LNCaP clone FGC (cell line): ENCODE results near the gene DNAJB9.

Source experiments
- DNase-seq: peaks from one replicate; pipeline ENCODE4 v3.0.0-alpha.2; 2011; ENCODE audit warnings: low read depth
- H3K4me3 ChIP-seq: 2 replicates; pipeline ENCODE4 v1.5.1; 2011; ENCODE audit warnings: mild to moderate bottlenecking, low read depth, low read length, control low read depth
- TF ChIP-seq, protein P1 (sequence below): IDR thresholded peaks from 2 replicates; pipeline ENCODE4 v1.5.1; 2012; ENCODE audit warnings: mild to moderate bottlenecking; ENCODE audit not compliant: control insufficient read depth, insufficient read depth; ENCODE audit errors: extremely low read depth

The DNAJB9 gene

DNA sequence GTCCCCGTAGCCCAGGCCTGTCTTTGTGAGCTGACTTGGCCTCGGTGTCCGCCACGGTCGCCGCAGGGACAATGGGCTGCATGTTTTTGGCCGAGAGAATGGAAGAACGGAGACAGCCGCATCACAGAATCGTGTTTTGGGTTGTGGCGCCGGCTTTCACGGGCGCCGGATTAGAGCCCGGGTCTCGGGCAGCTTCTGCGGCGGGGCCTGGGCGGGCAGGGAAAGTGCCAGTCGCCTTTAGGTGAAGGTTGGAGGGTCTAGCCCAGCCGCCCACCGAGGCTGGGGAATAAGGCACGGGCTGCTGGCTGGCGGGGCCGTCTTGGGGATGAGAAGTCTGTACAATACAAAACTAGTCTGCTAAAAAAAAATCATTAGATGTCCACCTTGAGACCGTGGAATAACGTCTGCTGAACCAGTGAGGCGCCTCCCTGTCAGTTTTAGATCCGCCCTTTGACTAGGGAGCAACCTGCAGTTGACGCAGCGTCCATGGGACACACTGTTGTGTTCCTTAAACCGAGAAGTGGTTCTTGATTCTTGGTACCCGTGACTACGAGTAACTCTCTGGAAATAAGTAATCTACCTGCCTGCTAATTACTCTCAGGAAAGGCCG lies 577 bp downstream of the DNAJB9 start:
- TF ChIP-seq, protein P1, sequence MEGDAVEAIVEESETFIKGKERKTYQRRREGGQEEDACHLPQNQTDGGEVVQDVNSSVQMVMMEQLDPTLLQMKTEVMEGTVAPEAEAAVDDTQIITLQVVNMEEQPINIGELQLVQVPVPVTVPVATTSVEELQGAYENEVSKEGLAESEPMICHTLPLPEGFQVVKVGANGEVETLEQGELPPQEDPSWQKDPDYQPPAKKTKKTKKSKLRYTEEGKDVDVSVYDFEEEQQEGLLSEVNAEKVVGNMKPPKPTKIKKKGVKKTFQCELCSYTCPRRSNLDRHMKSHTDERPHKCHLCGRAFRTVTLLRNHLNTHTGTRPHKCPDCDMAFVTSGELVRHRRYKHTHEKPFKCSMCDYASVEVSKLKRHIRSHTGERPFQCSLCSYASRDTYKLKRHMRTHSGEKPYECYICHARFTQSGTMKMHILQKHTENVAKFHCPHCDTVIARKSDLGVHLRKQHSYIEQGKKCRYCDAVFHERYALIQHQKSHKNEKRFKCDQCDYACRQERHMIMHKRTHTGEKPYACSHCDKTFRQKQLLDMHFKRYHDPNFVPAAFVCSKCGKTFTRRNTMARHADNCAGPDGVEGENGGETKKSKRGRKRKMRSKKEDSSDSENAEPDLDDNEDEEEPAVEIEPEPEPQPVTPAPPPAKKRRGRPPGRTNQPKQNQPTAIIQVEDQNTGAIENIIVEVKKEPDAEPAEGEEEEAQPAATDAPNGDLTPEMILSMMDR, result no peak
- H3K4me3 ChIP-seq, result peak overlapping the region; percentile 93
- peak; percentile 35 for DNase-seq

DNA sequence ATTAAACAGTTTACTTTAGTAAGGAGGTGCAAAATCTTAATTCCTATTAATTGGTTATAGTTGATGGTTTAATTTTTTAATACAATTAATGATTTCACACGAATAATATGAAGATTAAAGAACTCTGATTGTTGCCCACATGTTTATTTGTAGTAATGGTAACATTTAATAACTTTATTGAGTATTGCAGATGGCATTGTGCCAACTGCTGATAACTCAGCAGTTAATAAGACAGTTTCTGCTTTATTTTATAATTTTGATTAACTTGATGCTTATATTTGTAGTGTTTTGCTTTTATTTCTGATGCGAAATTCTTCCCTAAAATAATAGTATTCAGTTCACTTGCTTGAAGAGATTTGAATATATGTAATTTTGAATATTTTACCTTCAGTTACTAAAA lies 2.8 kb downstream of the DNAJB9 start:
- H3K4me3 ChIP-seq, result no peak overlapping the region
- TF ChIP-seq, protein P1, result no peak
- DNase-seq, result no peak

GRCh38 chr7:108575156-108575555 lies 5.5 kb downstream of the DNAJB9 start:
- DNase-seq, result no peak
- TF ChIP-seq, protein P1, result no peak
- no peak overlapping the region for H3K4me3 ChIP-seq

DNA sequence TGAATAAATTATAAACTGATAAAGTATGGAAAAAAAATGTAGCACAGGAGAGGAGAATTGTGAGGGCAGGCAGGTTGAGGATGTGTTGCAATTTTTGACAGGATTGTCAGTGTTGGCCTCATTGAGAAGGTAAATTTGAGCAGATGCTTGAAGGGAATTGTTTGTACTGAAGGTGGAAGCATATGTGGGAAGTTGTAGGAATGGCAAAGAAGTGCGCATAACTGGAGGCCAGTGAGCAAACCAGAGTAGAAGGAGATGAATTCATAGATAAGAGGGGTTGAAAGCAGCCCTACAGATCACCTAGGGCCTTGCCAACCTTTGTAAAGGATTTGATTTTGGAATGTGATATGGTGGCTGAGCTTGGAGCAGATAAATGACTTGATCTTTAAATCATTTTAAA lies 6.4 kb downstream of the DNAJB9 start:
- DNase-seq, result no peak
- TF ChIP-seq, protein P1, result no peak
- no peak overlapping the region for H3K4me3 ChIP-seq

DNA sequence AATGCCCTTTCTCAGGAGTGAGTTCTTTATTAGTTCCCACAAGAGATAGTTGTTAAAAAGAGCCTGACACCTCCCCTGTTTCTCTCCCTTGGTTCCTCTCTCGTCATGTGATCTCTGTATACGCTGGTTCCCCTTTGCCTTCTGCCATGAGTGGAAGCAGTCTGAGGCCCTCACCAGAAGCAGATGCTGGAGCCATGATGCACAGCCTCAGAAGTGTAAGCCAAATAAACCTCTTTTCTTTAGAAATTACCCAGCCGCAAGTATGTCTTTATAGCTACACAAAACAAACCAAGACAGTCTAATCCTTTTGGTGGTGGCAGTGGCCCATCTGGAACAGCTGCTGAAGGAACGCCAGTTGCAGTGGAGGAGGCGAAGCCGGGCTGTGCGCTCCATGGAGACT lies 9.3 kb downstream of the DNAJB9 start:
- TF ChIP-seq, protein P1, result no peak
- no peak overlapping the region for H3K4me3 ChIP-seq
- DNase-seq, result no peak

DNA sequence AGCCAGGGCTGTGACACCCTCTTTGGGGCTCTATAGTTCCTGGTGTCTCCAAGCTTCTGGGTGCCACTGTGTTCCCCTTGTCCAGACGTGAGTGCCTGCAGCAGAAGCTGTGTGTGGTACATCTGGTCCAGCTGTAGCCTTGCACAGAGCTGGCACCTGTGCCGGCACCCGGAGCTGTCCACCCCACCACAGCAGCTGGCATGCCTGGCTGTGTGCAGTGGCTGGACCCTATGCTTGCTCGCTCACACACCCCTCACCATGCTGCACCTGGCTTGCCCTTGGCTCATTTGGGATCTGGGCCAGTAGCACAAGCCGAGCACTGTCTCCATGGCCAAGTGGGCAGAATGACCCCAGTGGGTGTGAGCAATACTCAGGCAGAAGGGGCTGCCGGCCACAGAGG lies 10.6 kb downstream of the DNAJB9 start:
- no peak for DNase-seq
- TF ChIP-seq, protein P1, result no peak
- no peak overlapping the region for H3K4me3 ChIP-seq
